HCT116 (cell line): Measurements from ENCODE around the gene CMTM2. TPM values are rescaled to one million over a fixed set of nuclear protein-coding genes. Genes with fewer than 3 reads are reported as not detected.

Experiments used
- ATAC-seq: fragments of 200-7000 bp; cut with Tn5 transposase; 2 replicates; pipeline ENCODE4 v1.9.1; 2020; ENCODE audit warnings: mild to moderate bottlenecking, moderate library complexity
- BruUV-seq: library from RNA; stranded (reverse); fragments of 400-500 nt; replicated peaks from 2 replicates; lab custom pipeline; 2021; lab: Mats Ljungman, UMichigan
- CTCF ChIA-PET: fragments of 300-600 bp; sonication (Branson Sonifier 250); formaldehyde crosslinking; loops from one replicate; lab custom pipeline; 2021; ENCODE audit warnings: antibody characterized with exemption; lab: Charles Lee
- POLR2A ChIA-PET: fragments of 300-600, 350-600 bp; sonication (Branson Sonifier 250); formaldehyde crosslinking; loops from one replicate; lab custom pipeline; 2021; ENCODE audit warnings: antibody characterized with exemption; lab: Charles Lee
- RAD21 ChIA-PET, 2 experiments: fragments of 300-600 bp; sonication (Branson Sonifier 250); formaldehyde crosslinking; loops; one replicate each; lab custom pipeline; 2023; ENCODE audit warnings: low total read pairs in 2 of 2; ENCODE audit not compliant: uncharacterized antibody in 2 of 2, unreplicated experiment in 2 of 2, low non-redundant PET in 1 of 2; lab: Charles Lee
- DNase-seq: peaks from one replicate; pipeline ENCODE4 v3.0.0-alpha.2; 2010; ENCODE audit warnings: low read depth, low spot score
- H2AFZ ChIP-seq: fragments of 200-600 bp; shearing (Covaris generic), sonication (generic); 2 replicates; pipeline ENCODE4 v1.6.1; 2017; ENCODE audit warnings: low read depth, mixed run types, mixed read lengths, antibody characterized with exemption, low read length; ENCODE audit not compliant: poor library complexity, severe bottlenecking
- H3K27ac ChIP-seq: 2 replicates; pipeline ENCODE4 v1.5.1; 2012; ENCODE audit warnings: low read depth, low read length
- H3K27me3 ChIP-seq: fragments of 200-600 bp; sonication (generic); 2 replicates; pipeline ENCODE4 v1.6.1; 2016; ENCODE audit warnings: mixed run types, low read length, mixed read lengths; ENCODE audit not compliant: insufficient read depth
- H3K36me3 ChIP-seq, 2 experiments: fragments of 200-500 bp in 1 of 2; fragments of 200-600 bp in 1 of 2; sonication (Bioruptor generic) in 1 of 2; sonication (generic) in 1 of 2; 2 replicates each; pipeline versions ENCODE4 v1.5.1 to v1.6.1; 2014 to 2016; ENCODE audit warnings: low read length in 2 of 2, inconsistent platforms in 1 of 2, mixed read lengths in 1 of 2, mixed run types in 1 of 2; ENCODE audit not compliant: insufficient read depth in 2 of 2, control insufficient read depth in 1 of 2
- H3K4me1 ChIP-seq, 2 experiments: fragments of 200-600 bp in 1 of 2; sonication (generic) in 1 of 2; 2 replicates each; pipeline versions ENCODE4 v1.5.1 to v1.6.1; 2012 to 2017; ENCODE audit warnings: low read length in 2 of 2, inconsistent platforms in 1 of 2, mild to moderate bottlenecking in 1 of 2, mixed read lengths in 1 of 2, mixed run types in 1 of 2, moderate library complexity in 1 of 2; ENCODE audit not compliant: insufficient read depth in 2 of 2, control insufficient read depth in 1 of 2
- H3K4me2 ChIP-seq: fragments of 200-600 bp; sonication (generic); 2 replicates; pipeline ENCODE4 v1.6.1; 2017; ENCODE audit warnings: mixed run types, low read length, mixed read lengths
- H3K4me3 ChIP-seq, 2 experiments: fragments of 200-600 bp in 1 of 2; sonication (generic) in 1 of 2; replicated peaks in 1 of 2; 2 replicates each; pipeline ENCODE4 v1.5.1; 2011 to 2016; ENCODE audit warnings: low read length in 2 of 2, control low read depth in 1 of 2, low read depth in 1 of 2, mild to moderate bottlenecking in 1 of 2, mixed read lengths in 1 of 2, mixed run types in 1 of 2
- H3K79me2 ChIP-seq: fragments of 200-600 bp; sonication (generic); 2 replicates; pipeline ENCODE4 v1.6.1; 2017; ENCODE audit warnings: mild to moderate bottlenecking, mixed run types, low read length, moderate library complexity, mixed read lengths; ENCODE audit not compliant: insufficient read depth
- H3K9ac ChIP-seq: fragments of 200-600 bp; sonication (generic); 2 replicates; pipeline ENCODE4 v1.6.1; 2016; ENCODE audit warnings: low read length, mixed read lengths
- H3K9me2 ChIP-seq: fragments of 200-600 bp; sonication (generic), shearing (Covaris generic); 2 replicates; pipeline ENCODE4 v1.6.1; 2017; ENCODE audit warnings: mixed run types, mild to moderate bottlenecking, moderate library complexity; ENCODE audit not compliant: insufficient read depth
- H3K9me3 ChIP-seq, 2 experiments: fragments of 200-500 bp in 1 of 2; fragments of 200-600 bp in 1 of 2; sonication (Bioruptor generic) in 1 of 2; sonication (generic) in 1 of 2; 2 replicates each; pipeline ENCODE4 v1.6.1; 2014 to 2017; ENCODE audit warnings: low read length in 2 of 2, mixed read lengths in 2 of 2, inconsistent platforms in 1 of 2, low read depth in 1 of 2, mild to moderate bottlenecking in 1 of 2, mixed run types in 1 of 2, moderate library complexity in 1 of 2; ENCODE audit not compliant: control insufficient read depth in 1 of 2, insufficient read depth in 1 of 2
- H4K20me1 ChIP-seq: fragments of 200-600 bp; sonication (generic), shearing (Covaris generic); 2 replicates; pipeline ENCODE4 v1.6.1; 2017; ENCODE audit warnings: mixed run types, mild to moderate bottlenecking, moderate library complexity; ENCODE audit not compliant: insufficient read depth
- CBX3 ChIP-seq: IDR thresholded peaks from 2 replicates; pipeline ENCODE4 v1.6.1; 2012; ENCODE audit warnings: low read depth
- CEBPB ChIP-seq: IDR thresholded peaks from 2 replicates; pipeline ENCODE4 v1.6.1; 2012; ENCODE audit warnings: low read depth
- EGR1 ChIP-seq: IDR thresholded peaks from 2 replicates; pipeline ENCODE4 v1.6.1; 2012; ENCODE audit warnings: low read depth
- EZH2 ChIP-seq: fragments of 200-600 bp; sonication (generic); IDR thresholded peaks from 2 replicates; pipeline ENCODE4 v1.6.1; 2017; ENCODE audit warnings: antibody characterized with exemption, mixed run types
- EZH2phosphoT487 ChIP-seq: fragments of 200-600 bp; IDR thresholded peaks from 2 replicates; pipeline ENCODE4 v1.6.1; 2018; ENCODE audit warnings: antibody characterized with exemption, borderline replicate concordance
- FOSL1 ChIP-seq: IDR thresholded peaks from 2 replicates; pipeline ENCODE4 v1.6.1; 2012; ENCODE audit warnings: low read depth
- JUND ChIP-seq: IDR thresholded peaks from 2 replicates; pipeline ENCODE4 v1.6.1; 2012
- POLR2AphosphoS5 ChIP-seq: IDR thresholded peaks from 2 replicates; pipeline ENCODE4 v1.6.1; 2011; ENCODE audit warnings: mild to moderate bottlenecking, low read depth, low read length, moderate library complexity
- RAD21 ChIP-seq: IDR thresholded peaks from 2 replicates; pipeline ENCODE4 v1.6.1; 2012; ENCODE audit warnings: low read depth, mild to moderate bottlenecking
- SIN3A ChIP-seq: IDR thresholded peaks from 2 replicates; pipeline ENCODE4 v1.6.1; 2012; ENCODE audit warnings: low read depth
- SP1 ChIP-seq: IDR thresholded peaks from 2 replicates; pipeline ENCODE4 v1.6.1; 2012; ENCODE audit warnings: low read depth
- SRF ChIP-seq: IDR thresholded peaks from 2 replicates; pipeline ENCODE4 v1.6.1; 2012; ENCODE audit warnings: low read depth
- TCF7L2 ChIP-seq: IDR thresholded peaks from 2 replicates; pipeline ENCODE4 v1.7.0; 2011; ENCODE audit warnings: borderline replicate concordance, inconsistent platforms; ENCODE audit not compliant: insufficient read depth, insufficient read length; ENCODE audit errors: extremely low read depth
- YY1 ChIP-seq: IDR thresholded peaks from 2 replicates; pipeline ENCODE4 v1.6.1; 2011; ENCODE audit warnings: low read length, low read depth, moderate library complexity, mild to moderate bottlenecking; ENCODE audit not compliant: insufficient replicate concordance; ENCODE audit errors: extremely low read depth
- ZFX ChIP-seq: fragments of 450-650 bp; IDR thresholded peaks from 2 replicates; pipeline ENCODE4 v1.6.1; 2017
- intact Hi-C: fragments of 100-400 bp; cut with micrococcal nuclease; formaldehyde crosslinking; loops from 2 replicates; pipeline ENCODE4 v1.10.0; 2022
- total RNA-seq: library from RNA; stranded (reverse); gene quantifications from one replicate; pipeline ENCODE4 v1.2.1, GENCODE V29; 2021; ENCODE audit not compliant: unreplicated experiment
- TF ChIP-seq, protein P1 (sequence below): IDR thresholded peaks from 2 replicates; pipeline ENCODE4 v1.6.1; 2012
- TF ChIP-seq, protein P2 (sequence below): IDR thresholded peaks from 2 replicates; pipeline ENCODE4 v1.6.1; 2012
- TF ChIP-seq, protein P3 (sequence below): IDR thresholded peaks from 2 replicates; pipeline ENCODE4 v1.6.1; 2012; ENCODE audit warnings: low read depth
- TF ChIP-seq, protein P4 (sequence below): IDR thresholded peaks from 2 replicates; pipeline ENCODE4 v1.6.1; 2011; ENCODE audit warnings: mild to moderate bottlenecking, low read length, moderate library complexity; ENCODE audit not compliant: insufficient replicate concordance; ENCODE audit errors: extremely low read depth
- TF ChIP-seq, protein P5 (sequence below), 3 experiments: fragments of 200-600 bp in 1 of 3; sonication (generic) in 1 of 3; IDR thresholded peaks in 2 of 3; conservative IDR thresholded peaks in 1 of 3; 2 replicates each; pipeline ENCODE4 v1.5.1; 2012 to 2017; ENCODE audit warnings: low read depth in 2 of 3, low read length in 2 of 3, antibody characterized with exemption in 1 of 3, borderline replicate concordance in 1 of 3, control low read depth in 1 of 3, mild to moderate bottlenecking in 1 of 3, mixed read lengths in 1 of 3, mixed run types in 1 of 3, moderate library complexity in 1 of 3; ENCODE audit not compliant: insufficient read depth in 1 of 3

CMTM2 gene
- total RNA-seq, 1 experiment from 2014 or later, result 0.42 TPM

DNA sequence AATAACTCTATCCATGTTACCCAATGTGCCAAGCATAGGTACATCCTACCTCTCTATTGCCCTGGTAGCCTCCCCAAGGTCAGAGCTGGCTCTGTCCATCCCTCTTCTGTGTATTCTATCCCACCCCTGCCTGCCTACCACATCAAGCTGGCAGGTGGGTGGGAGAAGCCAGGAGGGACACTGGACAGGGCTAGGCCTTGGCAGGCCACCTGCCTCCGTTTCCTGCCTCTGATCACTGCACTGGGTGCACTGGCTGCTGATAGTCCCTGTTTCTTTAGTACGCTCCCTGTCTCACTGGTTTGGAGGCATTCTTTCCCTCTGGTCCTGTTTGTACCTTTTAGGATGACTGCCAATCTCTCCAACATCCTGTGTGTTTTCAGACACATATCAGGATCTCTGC, 42.0 kb upstream of the CMTM2 start (continued):
- TF ChIP-seq POLR2AphosphoS5 (no peak), JUND (no peak), TCF7L2 (no peak)
- TF ChIP-seq, protein P1, sequence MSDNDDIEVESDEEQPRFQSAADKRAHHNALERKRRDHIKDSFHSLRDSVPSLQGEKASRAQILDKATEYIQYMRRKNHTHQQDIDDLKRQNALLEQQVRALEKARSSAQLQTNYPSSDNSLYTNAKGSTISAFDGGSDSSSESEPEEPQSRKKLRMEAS, result no peak

DNA sequence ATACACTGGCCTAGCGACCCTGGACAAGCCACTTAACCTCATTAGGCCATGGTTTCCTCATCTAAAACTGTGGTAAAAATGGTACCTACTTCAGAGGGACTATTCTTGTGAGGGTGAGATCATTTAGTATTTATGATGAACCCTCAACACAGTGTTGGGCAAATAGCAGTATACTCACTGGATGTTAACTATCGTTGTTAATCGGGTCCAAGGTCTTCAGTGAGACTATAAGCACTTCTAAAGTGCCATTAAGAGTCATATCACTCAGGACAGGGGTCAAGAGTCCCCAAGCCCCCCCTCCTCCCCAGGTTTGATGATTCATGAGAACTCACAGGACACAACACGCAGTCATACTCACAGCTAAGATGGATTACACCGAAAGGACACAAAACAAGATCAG, 40.4 kb upstream of the CMTM2 start:
- no TSS peak for BruUV-seq
- Histone ChIP-seq H3K4me2 (no peak overlapping the region), H3K9ac (no peak overlapping the region), H3K4me1 (no peaks in the 10 kb centered on the region), H3K9me3 (no peaks in the 10 kb centered on the region), H2AFZ (no peak overlapping the region), H3K27me3 (no peaks in the 10 kb centered on the region), H3K27ac (no peak overlapping the region), H3K36me3 (no peaks in the 10 kb centered on the region; a peak in 1 of 4 replicates), H4K20me1 (no peaks in the 10 kb centered on the region), H3K79me2 (no peaks in the 10 kb centered on the region), H3K9me2 (no peaks in the 10 kb centered on the region), H3K4me3 (no peak overlapping the region)
- POLR2A ChIA-PET, result no interaction called here
- no peak for ATAC-seq
- CTCF ChIA-PET, result interaction anchor here (0.7 kb wide), 1 partner anchor 17 kb away, joined by 3 read pairs; no protein-coding TSS in a partner anchor
- intact Hi-C loops, result no loop called here
- RAD21 ChIA-PET, result no interaction called here
- no peak for DNase-seq
- TF ChIP-seq RAD21, result no peak
- TF ChIP-seq, protein P2, sequence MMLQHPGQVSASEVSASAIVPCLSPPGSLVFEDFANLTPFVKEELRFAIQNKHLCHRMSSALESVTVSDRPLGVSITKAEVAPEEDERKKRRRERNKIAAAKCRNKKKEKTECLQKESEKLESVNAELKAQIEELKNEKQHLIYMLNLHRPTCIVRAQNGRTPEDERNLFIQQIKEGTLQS, result no peak
- no peak for TF ChIP-seq YY1
- no peak for TF ChIP-seq FOSL1
- TF ChIP-seq SRF, result no peak
- no peak for TF ChIP-seq CBX3
- TF ChIP-seq ZFX, result no peak
- TF ChIP-seq, protein P3, sequence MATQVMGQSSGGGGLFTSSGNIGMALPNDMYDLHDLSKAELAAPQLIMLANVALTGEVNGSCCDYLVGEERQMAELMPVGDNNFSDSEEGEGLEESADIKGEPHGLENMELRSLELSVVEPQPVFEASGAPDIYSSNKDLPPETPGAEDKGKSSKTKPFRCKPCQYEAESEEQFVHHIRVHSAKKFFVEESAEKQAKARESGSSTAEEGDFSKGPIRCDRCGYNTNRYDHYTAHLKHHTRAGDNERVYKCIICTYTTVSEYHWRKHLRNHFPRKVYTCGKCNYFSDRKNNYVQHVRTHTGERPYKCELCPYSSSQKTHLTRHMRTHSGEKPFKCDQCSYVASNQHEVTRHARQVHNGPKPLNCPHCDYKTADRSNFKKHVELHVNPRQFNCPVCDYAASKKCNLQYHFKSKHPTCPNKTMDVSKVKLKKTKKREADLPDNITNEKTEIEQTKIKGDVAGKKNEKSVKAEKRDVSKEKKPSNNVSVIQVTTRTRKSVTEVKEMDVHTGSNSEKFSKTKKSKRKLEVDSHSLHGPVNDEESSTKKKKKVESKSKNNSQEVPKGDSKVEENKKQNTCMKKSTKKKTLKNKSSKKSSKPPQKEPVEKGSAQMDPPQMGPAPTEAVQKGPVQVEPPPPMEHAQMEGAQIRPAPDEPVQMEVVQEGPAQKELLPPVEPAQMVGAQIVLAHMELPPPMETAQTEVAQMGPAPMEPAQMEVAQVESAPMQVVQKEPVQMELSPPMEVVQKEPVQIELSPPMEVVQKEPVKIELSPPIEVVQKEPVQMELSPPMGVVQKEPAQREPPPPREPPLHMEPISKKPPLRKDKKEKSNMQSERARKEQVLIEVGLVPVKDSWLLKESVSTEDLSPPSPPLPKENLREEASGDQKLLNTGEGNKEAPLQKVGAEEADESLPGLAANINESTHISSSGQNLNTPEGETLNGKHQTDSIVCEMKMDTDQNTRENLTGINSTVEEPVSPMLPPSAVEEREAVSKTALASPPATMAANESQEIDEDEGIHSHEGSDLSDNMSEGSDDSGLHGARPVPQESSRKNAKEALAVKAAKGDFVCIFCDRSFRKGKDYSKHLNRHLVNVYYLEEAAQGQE, result no peak
- TF ChIP-seq, protein P4, sequence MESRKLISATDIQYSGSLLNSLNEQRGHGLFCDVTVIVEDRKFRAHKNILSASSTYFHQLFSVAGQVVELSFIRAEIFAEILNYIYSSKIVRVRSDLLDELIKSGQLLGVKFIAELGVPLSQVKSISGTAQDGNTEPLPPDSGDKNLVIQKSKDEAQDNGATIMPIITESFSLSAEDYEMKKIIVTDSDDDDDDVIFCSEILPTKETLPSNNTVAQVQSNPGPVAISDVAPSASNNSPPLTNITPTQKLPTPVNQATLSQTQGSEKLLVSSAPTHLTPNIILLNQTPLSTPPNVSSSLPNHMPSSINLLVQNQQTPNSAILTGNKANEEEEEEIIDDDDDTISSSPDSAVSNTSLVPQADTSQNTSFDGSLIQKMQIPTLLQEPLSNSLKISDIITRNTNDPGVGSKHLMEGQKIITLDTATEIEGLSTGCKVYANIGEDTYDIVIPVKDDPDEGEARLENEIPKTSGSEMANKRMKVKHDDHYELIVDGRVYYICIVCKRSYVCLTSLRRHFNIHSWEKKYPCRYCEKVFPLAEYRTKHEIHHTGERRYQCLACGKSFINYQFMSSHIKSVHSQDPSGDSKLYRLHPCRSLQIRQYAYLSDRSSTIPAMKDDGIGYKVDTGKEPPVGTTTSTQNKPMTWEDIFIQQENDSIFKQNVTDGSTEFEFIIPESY, result no peak
- TF ChIP-seq, protein P5, sequence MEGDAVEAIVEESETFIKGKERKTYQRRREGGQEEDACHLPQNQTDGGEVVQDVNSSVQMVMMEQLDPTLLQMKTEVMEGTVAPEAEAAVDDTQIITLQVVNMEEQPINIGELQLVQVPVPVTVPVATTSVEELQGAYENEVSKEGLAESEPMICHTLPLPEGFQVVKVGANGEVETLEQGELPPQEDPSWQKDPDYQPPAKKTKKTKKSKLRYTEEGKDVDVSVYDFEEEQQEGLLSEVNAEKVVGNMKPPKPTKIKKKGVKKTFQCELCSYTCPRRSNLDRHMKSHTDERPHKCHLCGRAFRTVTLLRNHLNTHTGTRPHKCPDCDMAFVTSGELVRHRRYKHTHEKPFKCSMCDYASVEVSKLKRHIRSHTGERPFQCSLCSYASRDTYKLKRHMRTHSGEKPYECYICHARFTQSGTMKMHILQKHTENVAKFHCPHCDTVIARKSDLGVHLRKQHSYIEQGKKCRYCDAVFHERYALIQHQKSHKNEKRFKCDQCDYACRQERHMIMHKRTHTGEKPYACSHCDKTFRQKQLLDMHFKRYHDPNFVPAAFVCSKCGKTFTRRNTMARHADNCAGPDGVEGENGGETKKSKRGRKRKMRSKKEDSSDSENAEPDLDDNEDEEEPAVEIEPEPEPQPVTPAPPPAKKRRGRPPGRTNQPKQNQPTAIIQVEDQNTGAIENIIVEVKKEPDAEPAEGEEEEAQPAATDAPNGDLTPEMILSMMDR (IDR thresholded peaks at IDR 0.05 in 2 of 3, conservative IDR thresholded peaks at IDR 0.05 in 1 of 3; ENCODE audit: borderline replicate concordance in 1 of 3, insufficient read depth in 1 of 3, low read depth in 2 of 3, low read length in 2 of 3), result no peak
- no peak for TF ChIP-seq EZH2phosphoT487
- TF ChIP-seq CEBPB, result no peak
- no peak for TF ChIP-seq EGR1
- no peak for TF ChIP-seq JUND
- no peak for TF ChIP-seq EZH2
- no peak for TF ChIP-seq SIN3A
- no peak for TF ChIP-seq SP1
